ENCODE measurements around the gene IMMP2L.

The IMMP2L gene

GRCh38 chr7:111029574-111030251 is 532.6 kb downstream of the IMMP2L start:
- peak; percentile 35 for DNase-seq (ENCODE audit: low spot score)

GRCh38 chr7:111029141-111029572 is 533.1 kb downstream of the IMMP2L start:
- DNase-seq (ENCODE audit: low spot score) = no peak

GRCh38 chr7:111027396-111027795 is 534.9 kb downstream of the IMMP2L start:
- DNase-seq (ENCODE audit: low spot score) = no peak

GRCh38 chr7:111026806-111027205 is 535.5 kb downstream of the IMMP2L start:
- no peak for DNase-seq (ENCODE audit: low spot score)

GRCh38 chr7:111026343-111026742 is 535.9 kb downstream of the IMMP2L start:
- DNase-seq (ENCODE audit: low spot score) = no peak

- DNase-seq (ENCODE audit: low spot score) = no peak
Measured at GRCh38 chr7:111025006-111025405, 537.3 kb downstream of the IMMP2L start.

- no peak for DNase-seq (ENCODE audit: low spot score)
Measured at GRCh38 chr7:111018960-111019736, 543.1 kb downstream of the IMMP2L start.

- no peak for DNase-seq (ENCODE audit: low spot score)
Measured at GRCh38 chr7:111018447-111018846, 543.8 kb downstream of the IMMP2L start.

- DNase-seq (ENCODE audit: low spot score) = no peak
Measured at GRCh38 chr7:111014079-111014478, 548.2 kb downstream of the IMMP2L start.

GRCh38 chr7:111012799-111013675 is 549.3 kb downstream of the IMMP2L start:
- DNase-seq (ENCODE audit: low spot score) = no peak

- DNase-seq (ENCODE audit: low spot score) = no peak
Measured at GRCh38 chr7:111012149-111012548, 550.1 kb downstream of the IMMP2L start.

GRCh38 chr7:111011520-111011919 is 550.8 kb downstream of the IMMP2L start:
- DNase-seq (ENCODE audit: low spot score) = no peak

- DNase-seq (ENCODE audit: low spot score) = no peak
Measured at GRCh38 chr7:111010798-111011197, 551.5 kb downstream of the IMMP2L start.

- no peak for DNase-seq (ENCODE audit: low spot score)
Measured at GRCh38 chr7:111009526-111010040, 552.7 kb downstream of the IMMP2L start.

GRCh38 chr7:111006691-111007090 is 555.6 kb downstream of the IMMP2L start:
- DNase-seq (ENCODE audit: low spot score) = no peak

GRCh38 chr7:111006040-111006439 is 556.3 kb downstream of the IMMP2L start:
- DNase-seq (ENCODE audit: low spot score) = no peak

- no peak for DNase-seq (ENCODE audit: low spot score)
Measured at GRCh38 chr7:111005445-111005844, 556.8 kb downstream of the IMMP2L start.

GRCh38 chr7:111004310-111004901 is 557.9 kb downstream of the IMMP2L start:
- no peak for DNase-seq (ENCODE audit: low spot score)

GRCh38 chr7:111003883-111004282 is 558.4 kb downstream of the IMMP2L start:
- DNase-seq (ENCODE audit: low spot score) = no peak

GRCh38 chr7:110994028-110994967 is 568.0 kb downstream of the IMMP2L start:
- no peak for DNase-seq (ENCODE audit: low spot score)

All from globus pallidus (tissue), 1 donor.